Activated T-helper 1 cell treated with anti-CD3 and anti-CD28 coated beads, Interleukin-2, amount 50 U/mL, for 16 hours (primary cell): ENCODE data around the gene FBLN2.

ENCODE experiments used
- DNase-seq, 2 donors: peaks; one replicate each; pipeline ENCODE4 v3.0.0-alpha.2; 2020; ENCODE audit warnings: low read depth in 1 of 2, low spot score in 1 of 2

FBLN2 gene

DNA sequence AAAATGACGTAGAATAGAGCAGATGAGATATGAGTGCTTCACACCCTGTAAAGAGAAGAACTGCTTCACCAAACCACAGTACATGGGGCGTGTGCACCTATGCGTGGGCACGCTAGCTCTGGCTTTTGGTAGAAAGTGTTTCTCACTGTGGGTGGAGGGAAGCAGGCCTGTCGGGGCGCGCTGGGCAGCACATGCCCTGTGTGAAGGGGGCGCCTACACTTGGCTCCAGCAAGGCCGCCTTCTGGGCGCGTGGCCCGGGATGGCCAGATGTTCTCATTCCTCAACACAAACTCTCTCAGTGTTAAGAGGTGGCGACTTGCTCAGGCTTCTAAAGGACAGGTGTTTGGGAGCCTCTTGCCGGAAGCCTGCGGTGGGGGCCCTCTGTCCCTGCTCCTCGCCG lies 90.0 kb downstream of the FBLN2 start:
- no peak for DNase-seq

DNA sequence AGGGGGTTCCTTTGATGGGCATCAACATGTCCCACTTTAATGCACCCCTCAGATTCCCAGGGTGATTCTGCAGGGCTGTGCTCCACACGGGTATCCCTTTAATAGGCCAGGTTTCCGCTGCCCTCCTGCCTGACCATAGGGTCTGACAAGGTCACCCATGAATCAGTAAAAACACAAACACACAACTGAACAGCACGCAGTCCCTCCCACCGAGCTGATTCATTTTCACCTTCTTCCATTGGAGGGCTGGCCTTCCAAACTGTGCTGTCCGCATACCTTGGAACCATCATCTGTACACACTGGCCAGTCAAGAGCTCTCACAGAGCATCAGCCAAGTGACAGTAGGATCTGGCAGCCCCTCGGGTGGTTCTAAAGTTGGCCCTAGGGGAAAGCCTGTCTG lies 93.7 kb downstream of the FBLN2 start:
- no peak for DNase-seq

DNA sequence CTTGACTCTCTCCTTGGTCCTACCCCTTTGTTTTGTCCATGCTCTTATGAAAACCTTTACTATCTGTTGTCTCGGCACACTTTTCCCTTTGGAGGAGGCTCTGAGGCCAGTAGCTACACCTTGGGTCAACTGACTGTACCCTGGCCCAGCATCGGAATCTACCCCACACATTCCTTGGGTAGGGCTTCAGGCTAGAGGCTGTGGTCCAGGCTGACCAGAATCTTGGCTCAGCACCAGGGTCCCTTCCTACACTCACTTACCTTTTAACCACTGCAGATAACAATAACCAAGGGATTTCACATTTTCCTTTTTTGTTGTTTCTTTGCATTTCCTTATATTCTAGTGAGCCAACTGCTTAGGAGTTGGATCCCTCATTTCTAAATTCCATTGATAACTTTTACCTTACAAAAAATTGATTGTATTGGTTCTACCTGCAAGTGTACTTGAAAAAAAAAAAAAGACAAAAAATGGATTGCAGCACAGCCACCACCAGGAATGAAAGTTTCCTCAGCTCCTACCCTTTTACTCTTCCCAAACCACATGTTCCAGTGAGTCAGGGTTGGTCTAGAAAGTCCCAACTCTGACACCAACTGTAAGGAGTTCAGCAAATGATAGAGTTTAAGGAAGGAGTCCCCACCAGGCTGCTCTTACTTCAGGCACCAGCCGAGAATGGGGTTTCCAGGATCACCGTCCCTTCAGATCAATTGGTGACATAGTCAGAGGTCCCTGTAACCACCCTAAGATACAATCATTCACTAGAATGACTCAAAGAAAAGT lies 95.6 kb downstream of the FBLN2 start:
- DNase-seq: no peak

DNA sequence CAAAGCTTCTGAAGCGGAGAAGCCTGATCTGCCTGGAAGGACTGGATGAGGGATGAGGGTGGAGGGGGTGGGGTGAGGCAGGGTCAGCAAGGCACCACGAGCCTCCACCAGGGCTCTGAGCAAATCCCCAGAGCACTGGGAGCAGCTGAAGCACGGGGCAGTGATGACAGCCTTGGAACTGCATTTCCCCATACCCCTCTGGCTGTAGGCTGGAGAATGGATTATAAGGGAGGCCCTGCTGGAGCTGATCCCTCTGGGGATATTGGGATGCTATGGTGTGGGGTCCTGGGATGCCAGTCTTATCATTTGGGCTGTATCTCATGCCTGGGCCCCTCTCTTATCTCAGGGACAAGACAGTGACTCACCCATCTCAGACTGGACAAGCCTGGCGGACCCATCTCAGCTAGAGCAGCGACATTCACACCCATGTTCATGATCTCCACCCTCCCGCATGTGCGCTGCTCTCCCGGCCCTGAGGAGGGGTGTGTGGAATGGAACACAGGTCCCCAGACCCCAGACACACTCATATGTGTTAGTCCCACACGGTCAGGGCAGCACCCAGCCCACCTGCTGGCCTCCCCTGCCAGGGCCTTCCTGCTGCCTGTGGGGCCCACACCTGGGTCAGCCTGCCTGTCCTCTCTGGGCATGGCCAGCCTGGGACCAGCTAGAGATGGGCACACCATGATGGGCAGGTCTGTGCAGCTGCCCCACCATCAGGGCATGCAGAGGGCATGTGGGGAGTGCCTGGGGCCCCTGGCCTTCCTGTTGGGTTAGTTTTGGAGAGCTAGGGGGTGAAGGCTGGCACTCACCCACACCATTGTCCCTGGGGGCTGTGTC lies 97.1 kb downstream of the FBLN2 start:
- DNase-seq: no peak

DNA sequence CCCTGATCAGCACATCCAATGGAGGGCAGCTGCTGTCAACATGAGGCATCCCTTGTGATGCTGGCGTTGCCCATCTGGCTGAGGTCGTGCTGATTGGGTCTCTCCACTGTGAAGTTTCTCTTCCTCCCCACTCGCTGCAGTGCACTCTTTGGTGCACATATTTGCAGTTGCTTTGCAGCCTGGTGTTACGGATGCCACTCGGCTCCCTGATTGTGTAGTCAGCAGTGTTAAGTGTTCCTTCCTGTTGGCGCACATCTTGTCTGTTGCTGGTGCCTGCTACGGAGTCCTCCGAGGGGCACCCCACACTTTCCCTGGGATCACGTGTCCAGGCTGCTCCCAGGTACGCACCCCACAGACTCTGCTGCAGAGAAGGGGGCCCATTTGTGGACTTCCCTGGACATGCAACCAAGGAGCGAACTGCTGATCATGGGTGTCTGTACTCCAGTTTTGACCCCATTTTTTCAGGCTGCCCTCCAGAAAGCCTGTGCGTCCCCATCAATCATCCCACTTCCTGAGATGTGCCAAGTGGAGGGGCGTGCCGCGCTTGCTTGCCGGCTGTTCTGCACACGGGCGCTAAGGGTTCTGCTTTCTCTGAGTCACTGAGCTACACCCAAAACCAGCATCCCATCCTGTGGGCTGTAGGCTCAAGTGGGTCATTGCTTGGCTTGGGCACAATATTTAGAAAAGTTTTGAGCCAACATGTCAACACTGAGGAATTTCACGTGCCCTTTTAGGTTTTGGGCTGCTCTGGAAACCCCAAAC lies 98.6 kb downstream of the FBLN2 start:
- no peak for DNase-seq

DNA sequence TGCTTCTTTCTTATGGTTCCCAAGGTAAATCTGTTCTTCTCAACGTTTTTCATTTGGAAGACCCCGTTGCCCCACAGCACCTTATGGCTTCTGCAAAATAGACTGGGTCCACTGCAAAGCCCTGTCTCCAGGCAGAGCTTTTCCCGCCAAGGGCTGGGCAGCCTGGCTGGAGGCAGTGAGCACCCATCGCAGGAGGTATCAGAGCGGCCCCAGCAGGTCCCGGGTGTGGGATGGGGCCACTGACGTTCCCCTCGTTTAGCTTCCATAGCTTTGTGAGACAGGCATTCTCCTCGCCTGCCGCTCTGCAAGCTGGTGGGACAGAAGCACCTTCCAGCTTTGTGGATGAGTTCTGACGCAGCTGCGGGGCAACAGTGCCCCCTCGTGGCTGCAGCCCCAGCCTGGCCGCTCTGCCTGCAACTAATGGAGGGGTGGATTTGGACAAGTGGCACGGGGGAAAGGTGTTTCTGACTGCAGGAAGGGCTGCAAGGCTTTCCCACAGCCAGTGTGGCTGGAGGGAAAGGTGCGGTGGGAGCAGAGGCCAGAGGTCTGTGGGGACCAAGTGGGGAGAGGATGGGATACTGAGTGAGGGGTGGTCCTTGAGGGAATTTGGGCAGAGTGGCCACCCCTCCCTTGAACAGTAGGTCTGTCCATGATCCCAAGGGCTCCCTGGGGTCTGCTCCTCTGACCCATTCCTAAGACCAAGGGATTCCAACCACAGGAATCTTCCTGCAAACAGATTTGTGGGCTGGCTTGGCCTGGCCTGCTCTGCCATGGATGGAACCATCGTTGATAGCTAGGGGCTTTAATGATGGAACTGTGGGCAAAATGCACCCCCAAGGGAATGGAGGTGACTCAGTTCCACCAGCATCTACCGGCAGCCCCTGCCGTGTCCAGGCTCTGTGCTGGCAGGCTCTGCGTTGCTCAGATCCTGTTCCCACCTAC lies 99.4 kb downstream of the FBLN2 start:
- peak; percentile 54 to 61 for DNase-seq

DNA sequence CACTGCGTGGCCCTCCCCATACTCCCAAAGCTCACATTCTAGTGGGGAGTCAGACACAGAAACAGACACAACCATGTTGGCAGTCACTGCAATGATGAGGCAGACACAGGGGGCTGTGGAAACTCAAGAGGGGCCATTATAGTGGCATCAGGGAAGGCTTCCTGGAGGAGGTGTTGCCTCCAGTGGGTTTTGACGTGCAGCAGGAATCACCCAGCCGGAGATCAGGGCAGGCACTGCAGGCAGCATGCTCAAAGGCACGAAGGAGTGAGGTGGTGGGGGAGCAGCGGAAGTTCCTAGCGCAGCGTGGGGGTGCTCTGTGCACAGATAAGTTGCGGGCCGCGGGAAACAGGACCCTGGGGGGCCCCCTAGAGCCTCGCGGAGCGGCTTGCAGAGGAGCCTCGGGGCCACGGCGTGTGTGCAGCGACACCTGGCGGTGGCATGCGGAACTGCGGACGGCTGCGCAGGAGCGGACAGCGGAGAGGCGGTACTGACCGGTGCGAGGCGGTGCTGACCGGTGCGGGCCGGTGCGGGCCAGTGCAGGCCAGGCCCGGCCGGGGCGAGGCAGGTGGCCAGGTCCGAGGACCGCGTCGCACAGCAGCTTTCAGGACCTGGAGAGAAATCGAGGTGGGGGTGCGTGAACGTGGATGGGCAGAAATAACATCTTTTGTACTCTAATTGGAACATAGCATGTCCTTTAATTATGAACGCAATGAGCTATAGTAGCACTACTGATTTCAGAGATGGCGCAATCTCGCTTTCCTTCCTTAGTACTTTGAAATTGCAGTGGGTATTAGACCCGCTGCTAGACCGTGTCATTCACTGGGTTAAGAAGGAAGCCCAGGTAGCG lies 101.5 kb downstream of the FBLN2 start:
- peak; percentile 69 to 73 for DNase-seq

DNA sequence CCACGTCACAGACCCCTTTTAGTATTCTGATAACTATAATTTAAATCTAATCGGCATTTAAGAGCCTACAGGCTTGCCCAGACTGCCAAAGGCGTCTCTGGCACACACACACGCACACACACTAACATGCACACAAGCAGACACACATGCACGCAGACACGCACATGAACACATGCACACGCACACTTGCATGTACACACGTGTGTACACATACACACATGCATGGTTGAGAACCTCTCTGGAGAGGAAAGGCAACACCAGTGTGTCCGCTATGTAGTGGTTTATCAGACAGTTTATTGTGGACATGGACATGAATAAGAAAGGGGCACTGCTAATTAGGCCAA lies 102.1 kb downstream of the FBLN2 start:
- DNase-seq: no peak

DNA sequence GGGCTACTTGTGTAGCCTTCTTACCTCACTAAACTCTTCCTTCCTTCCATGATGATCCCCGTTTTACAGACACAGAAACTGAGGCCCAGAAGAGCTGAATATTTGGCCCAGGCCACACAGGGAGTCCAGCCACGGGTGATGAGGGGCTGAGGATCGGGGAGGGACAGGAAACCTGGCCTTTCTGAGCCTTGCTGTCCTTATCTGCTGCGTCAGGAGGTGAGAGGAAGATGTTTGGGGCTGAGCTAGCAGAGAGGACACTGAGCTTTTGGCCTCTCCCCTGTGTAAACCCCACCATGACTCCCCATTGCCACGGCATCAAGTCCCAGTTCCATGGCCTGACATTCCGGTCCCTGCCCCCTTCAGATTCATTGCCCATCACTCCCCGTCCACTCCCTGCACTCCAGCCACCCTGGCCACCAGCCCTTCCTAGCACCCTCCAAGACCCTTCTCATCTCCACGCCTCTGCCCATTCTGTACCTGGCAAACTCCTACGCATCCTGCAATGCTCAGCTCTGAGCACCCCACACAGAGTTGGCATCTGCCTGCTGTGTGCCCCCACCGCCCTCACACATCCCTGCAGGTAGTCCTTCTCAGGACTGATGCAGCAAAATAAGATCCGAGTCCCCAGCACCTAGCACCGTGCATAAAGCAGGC lies 103.0 kb downstream of the FBLN2 start:
- DNase-seq: no peak

DNA sequence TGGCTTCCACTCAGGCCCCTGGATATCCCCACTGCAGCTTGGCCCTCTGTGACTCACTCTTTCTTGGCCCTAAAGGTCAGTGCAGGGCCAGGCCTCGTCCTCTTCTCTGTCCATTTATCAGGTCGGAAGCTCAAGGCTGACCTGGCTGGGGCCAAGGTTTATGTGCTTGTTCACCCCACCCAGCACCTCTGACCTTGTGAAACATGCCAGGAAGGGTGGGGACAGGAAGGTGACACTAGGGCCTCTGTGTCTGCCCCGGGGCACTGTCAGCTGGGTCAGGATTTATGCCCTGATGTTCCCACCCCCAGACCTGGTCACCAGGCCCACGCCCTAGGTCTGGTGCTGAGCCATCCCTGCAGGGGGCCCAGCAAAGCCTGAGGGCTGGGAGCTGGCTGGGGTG lies 103.8 kb downstream of the FBLN2 start:
- no peak for DNase-seq

DNA sequence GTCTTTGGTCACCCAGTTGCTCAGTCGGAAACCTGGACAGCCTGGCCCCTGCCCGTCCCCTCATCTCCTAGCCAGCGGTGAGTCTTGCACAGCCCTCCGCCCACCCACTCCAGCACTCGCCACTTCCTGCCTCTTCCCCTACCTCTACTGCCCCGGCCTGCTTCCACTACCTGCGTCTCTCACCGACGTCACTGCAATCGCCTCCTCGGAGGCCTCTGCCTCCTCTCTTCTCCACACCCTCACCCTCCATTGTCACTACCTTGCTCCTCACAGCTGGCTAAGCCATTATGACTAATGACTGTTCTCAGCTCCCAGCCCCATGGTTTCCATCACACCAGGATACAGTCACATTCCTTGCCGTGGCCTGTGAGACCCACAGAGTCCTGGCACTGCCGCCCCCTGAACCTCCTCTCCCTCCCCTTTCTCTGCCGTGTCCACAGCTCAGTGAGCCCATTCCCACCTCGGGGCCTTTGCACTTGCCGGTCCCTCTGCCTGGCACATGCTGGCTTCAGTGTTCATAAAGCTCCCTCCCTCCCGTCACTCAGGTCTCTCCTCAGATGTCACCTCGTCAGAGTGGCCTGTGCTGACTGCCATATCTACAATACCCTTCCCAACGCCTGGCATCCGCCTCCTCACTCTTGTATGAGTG lies 104.8 kb downstream of the FBLN2 start:
- DNase-seq: no peak

DNA sequence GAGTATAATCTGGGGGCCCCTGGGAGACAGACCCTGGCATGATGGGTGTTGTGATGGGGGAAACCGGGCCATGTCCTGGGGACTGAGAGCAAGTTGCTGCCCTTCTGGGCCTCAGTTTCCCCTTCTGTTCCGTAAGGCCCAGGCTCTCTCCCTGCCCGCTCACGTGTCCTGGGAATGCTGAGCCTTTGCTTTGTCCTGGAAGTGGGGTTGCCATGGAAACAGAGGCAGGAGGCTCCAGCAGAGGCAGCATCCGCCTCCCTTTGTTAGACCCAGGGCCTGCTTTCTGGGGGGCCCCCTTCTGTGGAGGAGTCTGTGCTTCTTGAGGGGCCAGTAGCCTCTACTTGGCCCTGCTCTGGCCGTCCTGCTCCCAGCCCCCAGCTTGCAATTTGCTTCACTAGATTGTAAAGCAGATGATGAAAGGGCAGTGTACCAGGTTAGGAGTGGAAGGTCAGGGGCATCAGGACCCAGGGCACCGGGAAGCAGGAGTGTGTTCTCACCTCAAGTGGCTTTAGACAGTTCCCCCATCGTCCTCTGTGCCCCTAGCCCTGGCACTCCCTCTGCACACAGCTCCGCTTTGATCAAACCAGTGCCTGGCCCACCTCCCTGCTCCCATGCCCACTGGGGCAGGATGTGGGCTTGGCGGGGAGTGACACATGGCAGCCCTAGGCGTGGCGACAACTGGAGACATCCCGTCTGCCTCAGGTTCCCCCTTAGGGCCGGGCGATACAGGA lies 105.6 kb downstream of the FBLN2 start:
- DNase-seq: peak in 1 of 2 donors; percentile 24

DNA sequence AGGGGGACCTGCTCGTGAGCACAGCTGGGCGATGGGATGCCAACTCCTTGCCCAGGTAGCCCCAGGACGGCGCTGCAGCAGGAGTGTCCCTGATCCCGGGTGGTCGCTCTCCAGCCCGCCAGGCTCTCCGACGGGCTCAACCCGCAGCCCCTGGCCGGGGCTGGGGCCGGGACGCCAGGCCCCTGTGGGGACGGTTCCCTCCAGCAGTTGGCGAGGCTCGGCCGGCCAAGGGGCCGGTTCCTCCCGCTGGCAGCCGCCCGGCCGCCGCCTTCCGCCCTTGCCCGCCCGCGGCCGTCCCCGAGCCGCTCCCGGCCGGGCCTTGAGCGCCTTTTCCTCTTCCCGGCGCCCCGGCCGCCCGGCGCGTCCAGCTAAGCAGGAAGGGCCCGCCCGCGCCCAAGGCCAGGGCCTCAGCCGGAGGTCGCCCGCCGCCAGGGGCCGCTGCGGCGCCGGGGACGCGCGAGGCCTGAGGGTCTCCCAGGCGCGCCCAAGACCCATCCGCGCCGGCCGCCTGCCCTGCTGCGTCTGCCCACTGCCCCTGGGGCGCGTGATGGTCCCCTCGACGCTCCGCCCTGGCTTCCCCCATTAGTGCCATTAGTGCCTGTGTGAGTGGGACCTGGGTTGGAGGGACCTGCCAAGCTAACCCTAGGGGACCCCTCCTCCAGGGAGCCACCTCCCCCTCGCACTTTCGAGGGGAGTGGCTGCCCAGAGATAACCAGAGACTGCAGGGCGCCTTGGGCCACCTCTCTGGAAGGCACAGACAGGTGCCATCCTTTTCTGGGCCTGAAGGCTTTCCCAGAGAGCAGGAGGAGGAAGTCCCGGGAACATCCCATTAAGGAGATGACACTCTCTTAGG lies 106.4 kb downstream of the FBLN2 start:
- no peak for DNase-seq

DNA sequence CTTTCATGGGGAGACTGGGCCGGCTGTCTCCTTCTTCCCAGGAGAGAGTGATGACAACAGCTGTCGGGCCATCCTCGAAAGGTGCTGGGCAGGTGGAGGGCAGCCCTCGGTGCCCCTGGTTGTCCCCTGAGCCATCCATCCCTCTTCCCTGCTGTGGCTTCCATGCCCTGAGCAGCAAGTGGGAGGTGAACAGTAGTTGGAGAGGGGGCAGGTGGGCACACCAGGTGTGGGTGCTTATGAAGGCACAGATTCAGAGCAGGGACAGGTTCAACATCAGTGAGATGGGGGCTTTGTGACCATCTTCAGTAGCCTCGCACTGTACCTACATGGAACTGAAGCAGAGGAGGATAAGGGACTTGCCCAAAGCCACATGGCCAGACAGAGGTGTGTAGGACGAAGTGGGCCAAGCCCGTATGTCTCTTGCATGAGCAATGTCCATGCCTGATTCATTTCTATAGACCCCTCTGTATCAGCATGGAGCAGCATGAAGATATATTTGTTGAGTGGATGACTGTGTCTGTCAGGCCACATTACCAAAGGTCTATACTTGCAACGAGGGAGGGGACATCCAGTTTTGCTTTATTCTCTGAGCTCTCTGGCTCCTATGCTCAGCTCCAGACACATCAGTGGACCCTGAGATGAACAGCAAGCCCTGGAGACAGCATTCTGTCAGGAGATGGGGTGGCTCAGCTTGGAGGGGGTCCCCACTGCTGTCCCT lies 107.8 kb downstream of the FBLN2 start:
- DNase-seq: no peak

DNA sequence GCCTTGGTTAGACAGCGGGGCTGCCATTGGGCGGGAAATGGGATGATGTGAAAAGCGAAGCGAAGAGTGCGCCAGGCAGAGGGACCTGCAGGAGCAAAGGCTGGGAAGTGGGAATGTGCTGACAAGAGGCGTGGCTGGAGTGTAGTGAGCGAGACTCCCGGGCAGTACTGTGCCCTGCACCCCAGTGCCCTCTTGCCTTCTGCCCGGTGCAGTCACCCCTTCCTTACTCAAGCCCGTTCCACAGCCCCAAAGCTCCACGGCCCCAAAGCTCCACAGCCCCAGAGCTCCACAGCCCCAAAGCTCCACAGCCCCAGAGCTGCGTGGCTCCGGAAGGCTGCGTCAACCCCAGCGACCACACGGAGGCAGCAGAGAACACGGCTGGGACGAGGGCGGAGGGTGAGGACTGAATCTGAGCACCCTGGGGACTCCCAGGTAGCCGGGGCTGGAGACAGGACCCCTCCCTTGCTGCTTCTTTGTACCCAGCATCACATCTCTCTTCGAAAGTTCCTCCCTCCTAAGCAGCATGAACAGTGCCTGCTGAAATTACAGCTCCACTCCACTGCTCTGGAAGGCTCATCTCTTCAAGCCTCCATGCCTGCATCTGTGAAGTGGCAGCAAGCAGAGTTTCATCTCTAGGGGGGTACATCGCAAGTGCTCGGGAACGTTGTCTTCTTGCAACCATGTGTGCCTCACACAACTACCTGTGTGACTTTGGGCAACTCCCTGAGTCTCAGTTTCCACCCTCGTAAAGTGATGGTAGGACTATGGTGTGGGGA lies 108.9 kb downstream of the FBLN2 start:
- peak; percentile 35 to 50 for DNase-seq

DNA sequence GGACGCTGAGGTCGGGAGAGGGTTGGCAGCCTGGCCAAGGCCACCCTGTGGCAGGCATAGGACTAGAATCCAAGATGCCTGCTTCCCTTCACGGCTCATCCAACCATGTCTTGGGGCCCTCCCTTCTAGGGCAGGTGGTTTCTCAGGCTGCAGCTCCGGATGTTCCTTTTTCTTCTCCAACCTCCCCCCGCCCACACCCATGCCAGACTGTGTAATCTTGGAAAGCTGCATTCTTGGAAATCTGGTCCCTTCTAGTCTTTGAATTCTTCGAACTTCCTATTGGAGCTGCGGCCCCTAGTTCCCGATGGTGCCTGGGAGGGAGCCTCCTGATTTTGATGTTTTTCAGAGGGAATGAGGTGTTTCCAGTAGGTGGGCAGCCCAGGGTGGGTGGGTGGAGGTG lies 109.8 kb downstream of the FBLN2 start:
- DNase-seq: no peak
